ENCODE data around the gene PLEK2.
A peak's percentile ranks its signal among the peaks of the same experiment; 100 is the strongest.

Gene PLEK2

DNA sequence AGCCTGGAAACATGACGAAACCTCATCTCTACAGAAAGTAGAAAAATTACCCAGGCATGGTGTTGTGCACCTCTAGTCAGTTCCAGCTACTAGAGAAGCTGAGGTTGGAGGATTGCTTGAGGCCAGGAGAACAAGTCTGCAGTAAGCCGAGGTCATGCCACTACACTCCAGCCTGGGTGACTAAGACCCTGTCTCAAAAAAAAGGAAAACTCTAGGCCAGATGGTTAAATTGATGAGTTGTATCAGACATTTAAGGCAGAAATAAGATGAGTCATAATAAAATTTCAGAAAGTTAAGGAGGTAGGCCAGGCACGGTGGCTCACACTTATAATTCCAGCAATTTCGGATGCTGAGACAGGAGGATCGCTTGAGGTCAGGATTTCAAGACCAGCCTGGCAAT is 41.1 kb downstream of the PLEK2 start:
- TF ChIP-seq ZFX (IDR thresholded peaks at IDR 0.05; ENCODE audit: borderline replicate concordance): no peak
- TF ChIP-seq, protein P1, sequence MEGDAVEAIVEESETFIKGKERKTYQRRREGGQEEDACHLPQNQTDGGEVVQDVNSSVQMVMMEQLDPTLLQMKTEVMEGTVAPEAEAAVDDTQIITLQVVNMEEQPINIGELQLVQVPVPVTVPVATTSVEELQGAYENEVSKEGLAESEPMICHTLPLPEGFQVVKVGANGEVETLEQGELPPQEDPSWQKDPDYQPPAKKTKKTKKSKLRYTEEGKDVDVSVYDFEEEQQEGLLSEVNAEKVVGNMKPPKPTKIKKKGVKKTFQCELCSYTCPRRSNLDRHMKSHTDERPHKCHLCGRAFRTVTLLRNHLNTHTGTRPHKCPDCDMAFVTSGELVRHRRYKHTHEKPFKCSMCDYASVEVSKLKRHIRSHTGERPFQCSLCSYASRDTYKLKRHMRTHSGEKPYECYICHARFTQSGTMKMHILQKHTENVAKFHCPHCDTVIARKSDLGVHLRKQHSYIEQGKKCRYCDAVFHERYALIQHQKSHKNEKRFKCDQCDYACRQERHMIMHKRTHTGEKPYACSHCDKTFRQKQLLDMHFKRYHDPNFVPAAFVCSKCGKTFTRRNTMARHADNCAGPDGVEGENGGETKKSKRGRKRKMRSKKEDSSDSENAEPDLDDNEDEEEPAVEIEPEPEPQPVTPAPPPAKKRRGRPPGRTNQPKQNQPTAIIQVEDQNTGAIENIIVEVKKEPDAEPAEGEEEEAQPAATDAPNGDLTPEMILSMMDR (IDR thresholded peaks at IDR 0.05): no peak
- H3K27ac ChIP-seq: peak overlapping the region; percentile 61

DNA sequence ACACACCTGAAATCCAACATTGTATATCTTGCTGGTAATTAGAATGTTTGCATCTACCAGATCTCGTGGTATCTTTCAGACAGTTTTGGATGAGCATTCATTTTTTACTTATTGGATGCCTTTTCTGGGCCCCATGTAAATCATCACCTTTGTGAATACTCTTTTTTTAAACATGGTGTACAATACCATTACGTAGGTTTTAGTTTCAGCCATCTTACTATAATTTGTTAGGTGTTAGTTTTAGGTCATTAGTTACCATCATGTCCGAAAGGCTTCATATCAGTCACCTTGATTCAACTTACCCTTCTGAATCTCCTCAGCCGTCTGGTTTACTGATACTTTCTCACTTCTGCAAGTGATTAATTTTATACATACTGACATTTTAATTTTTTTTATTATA is 46.5 kb downstream of the PLEK2 start:
- TF ChIP-seq, protein P1 (IDR thresholded peaks at IDR 0.05): no peak
- no peak for TF ChIP-seq ZFX (IDR thresholded peaks at IDR 0.05; ENCODE audit: borderline replicate concordance)
- no peak overlapping the region for H3K27ac ChIP-seq

DNA sequence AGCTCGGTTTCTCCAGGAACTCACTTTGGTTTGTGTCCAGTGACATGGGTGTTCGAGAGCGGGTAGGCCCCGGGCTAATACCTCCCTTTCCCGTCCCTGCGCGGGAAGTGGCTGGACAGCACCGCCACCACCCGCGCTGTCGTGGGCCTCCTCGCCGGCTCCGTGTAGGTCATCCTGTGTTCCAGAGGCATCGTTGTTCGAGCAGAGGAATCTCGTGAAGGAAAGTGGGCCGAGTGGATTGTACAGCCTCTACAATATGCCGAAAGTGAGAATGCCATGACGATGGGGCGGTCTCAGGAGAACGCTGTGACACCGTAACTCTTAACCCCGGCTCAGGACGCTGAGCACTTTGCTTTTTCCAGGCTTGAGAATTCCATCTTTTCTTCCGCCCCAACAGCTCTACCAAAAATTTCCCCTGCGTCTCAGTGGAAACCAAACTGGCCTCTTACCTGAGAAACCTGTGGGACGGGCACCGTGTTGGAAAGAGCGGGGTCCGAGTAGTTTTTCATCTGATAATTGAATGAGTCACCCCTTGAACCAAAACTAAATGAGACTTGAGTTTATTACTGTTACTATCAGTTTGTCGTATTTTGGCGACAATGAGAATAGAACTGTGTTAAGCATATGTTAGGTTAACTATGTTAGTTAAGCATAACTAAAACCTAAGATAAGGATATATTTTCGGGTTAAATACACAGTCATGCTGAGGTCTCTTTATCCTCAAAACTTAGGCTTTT is 51.3 kb downstream of the PLEK2 start:
- H3K27ac ChIP-seq: peak overlapping the region; percentile 86
- no peak for TF ChIP-seq ZFX (IDR thresholded peaks at IDR 0.05; ENCODE audit: borderline replicate concordance)
- TF ChIP-seq, protein P1 (IDR thresholded peaks at IDR 0.05): no peak

DNA sequence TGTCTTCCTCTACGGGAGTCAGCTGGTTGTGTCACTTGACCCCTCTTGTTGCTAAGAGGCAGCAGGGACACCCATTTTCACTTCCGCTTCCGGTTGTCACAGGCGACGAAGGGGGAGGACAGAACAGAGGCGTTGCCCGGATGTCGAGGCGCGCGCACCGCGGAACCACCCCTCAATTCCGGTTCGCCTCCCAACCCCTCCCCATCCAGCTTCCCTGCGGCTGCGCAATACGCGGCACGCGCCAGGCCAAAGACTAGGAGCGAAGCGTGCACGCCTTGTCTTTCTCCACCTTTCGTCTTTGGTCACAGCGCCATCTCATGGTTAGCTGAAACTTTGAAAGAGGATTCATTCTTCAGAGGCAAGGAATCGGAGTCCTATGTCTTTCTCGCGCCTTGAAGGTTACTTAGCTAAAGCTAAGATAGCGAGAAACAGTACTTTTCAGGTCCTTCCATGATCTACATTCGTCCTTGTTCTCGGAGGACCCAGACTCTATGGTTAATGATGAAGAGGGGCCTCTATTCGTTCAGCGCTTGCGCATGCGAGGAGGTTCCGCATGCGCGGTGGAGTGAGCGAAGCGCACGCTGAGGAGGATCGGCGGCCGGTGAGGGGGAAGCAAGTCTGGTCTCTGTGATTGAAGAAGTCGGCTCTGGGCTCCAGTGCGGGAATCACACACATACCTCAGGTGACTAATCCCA is 52.0 kb downstream of the PLEK2 start, which contains the start of the genes ATP6V1D and EIF2S1:
Gene ATP6V1D, minus strand, starts transcription at position 30 of the 695 bp plus-strand sequence. CDS start 106 bp downstream, outside the sequence.
Gene EIF2S1, plus strand, starts transcription at position 554 of the 695 bp plus-strand sequence. CDS start 4,440 bp downstream, outside the sequence.
- no peak for TF ChIP-seq ZFX (IDR thresholded peaks at IDR 0.05; ENCODE audit: borderline replicate concordance)
- TF ChIP-seq, protein P1 (IDR thresholded peaks at IDR 0.05): peak; percentile 95
- peak within 1 kb of the TSS; percentile 86 for H3K27ac ChIP-seq

DNA sequence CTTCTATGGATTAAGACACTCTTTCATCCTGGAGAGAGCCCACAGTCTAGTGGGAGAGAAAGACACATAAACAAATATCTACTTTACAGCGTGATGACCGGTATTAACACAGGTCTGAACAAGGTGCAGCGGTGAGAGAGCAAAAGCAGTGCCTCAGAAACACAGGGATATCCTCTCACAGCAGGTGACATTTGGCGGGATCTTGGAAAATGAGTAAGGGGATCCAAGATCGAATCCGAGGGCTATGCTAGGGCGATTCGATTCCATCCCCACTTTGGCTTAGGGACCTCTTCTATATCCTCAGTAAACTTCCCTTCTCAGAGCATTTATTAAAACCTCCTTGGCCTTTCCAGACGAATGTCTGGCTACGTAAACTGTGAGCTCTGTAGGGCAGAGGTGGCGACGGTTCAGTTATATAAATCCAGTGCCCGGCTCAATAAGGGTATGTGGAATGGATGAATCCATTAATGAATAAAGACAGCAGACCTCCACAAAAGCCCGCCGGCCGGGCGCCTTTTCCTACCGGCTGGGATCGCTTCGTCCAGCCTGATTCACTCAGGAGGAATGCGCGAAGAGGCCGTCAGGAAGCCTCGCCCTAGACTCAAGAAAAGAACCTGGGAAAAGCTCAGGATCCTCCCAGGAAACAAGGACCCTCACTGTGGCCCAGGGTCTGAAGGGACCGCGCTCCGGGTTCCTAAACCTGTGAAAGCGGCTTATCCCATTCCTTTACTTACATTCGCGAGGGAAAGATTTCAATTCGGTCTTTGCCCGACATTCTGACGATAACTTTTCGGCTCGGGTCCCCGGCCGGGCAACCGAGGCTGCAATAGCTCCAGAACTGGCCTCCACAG is 52.8 kb downstream of the PLEK2 start:
- H3K27ac ChIP-seq: peak overlapping the region; percentile 86
- no peak for TF ChIP-seq ZFX (IDR thresholded peaks at IDR 0.05; ENCODE audit: borderline replicate concordance)
- TF ChIP-seq, protein P1 (IDR thresholded peaks at IDR 0.05): no peak

DNA sequence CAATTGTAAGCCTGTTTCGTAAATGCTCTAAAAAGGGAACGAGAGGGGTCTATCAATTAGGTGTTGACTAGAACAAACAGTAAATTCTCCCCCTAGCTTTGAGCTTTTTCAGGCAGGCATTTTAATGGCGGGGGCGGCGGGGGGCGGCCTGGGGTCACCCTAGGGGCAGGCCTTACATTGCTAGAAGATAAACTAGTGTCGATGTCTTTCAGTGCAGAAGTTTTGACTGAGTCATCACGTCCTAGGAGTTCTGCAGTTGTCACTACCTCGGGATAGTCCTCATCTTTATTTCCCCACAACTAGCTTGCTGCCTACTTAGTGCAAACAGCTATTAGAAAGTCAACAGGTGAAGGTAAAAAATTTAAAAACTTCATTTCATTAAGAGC is 54.0 kb downstream of the PLEK2 start:
- TF ChIP-seq, protein P1 (IDR thresholded peaks at IDR 0.05): no peak
- no peak for TF ChIP-seq ZFX (IDR thresholded peaks at IDR 0.05; ENCODE audit: borderline replicate concordance)
- no peak overlapping the region for H3K27ac ChIP-seq

Measured in 22Rv1 (cell line).